H9 (cell line): ENCODE results near the gene SORCS2. TPM values are rescaled to one million over a fixed set of nuclear protein-coding genes. Genes with fewer than 3 reads are reported as not detected.

Experiments used
- DNase-seq: peaks from one replicate; pipeline ENCODE4 v3.0.0-alpha.2; 2017
- H2AFZ ChIP-seq: one replicate; pipeline ENCODE4 v1.6.1; 2013; ENCODE audit warnings: mild to moderate bottlenecking, low read length, control low read depth, moderate library complexity
- H2AK5ac ChIP-seq: 2 replicates; pipeline ENCODE4 v1.6.1; 2013; ENCODE audit warnings: low read length, control low read depth, mixed read lengths; ENCODE audit not compliant: insufficient read length
- H2BK120ac ChIP-seq: one replicate; pipeline ENCODE4 v1.6.1; 2013; ENCODE audit warnings: low read depth, mild to moderate bottlenecking, low read length, control low read depth, inconsistent platforms; ENCODE audit not compliant: poor library complexity, severe bottlenecking
- H2BK12ac ChIP-seq: 2 replicates; pipeline ENCODE4 v1.6.1; 2013; ENCODE audit warnings: low read length, control low read depth, mixed read lengths, low read depth; ENCODE audit not compliant: insufficient read length
- H2BK15ac ChIP-seq: 2 replicates; pipeline ENCODE4 v1.6.1; 2013; ENCODE audit warnings: low read depth, low read length, control low read depth
- H2BK20ac ChIP-seq: one replicate; pipeline ENCODE4 v1.6.1; 2013; ENCODE audit warnings: low read depth, mild to moderate bottlenecking, low read length, control low read depth, inconsistent platforms; ENCODE audit not compliant: poor library complexity, severe bottlenecking
- H2BK5ac ChIP-seq: 2 replicates; pipeline ENCODE4 v1.6.1; 2013; ENCODE audit warnings: low read length, control low read depth, mixed read lengths; ENCODE audit not compliant: insufficient read length
- H3K14ac ChIP-seq: 2 replicates; pipeline ENCODE4 v1.6.1; 2013; ENCODE audit warnings: low read length, control low read depth; ENCODE audit not compliant: insufficient read depth
- H3K18ac ChIP-seq: 2 replicates; pipeline ENCODE4 v1.6.1; 2013; ENCODE audit warnings: low read depth, mild to moderate bottlenecking, mixed read lengths, low read length, control low read depth; ENCODE audit not compliant: insufficient read length
- H3K23ac ChIP-seq: 2 replicates; pipeline ENCODE4 v1.6.1; 2013; ENCODE audit warnings: low read length, control low read depth, mixed read lengths, low read depth; ENCODE audit not compliant: insufficient read length
- H3K23me2 ChIP-seq: 2 replicates; pipeline ENCODE4 v1.6.1; 2013; ENCODE audit warnings: low read depth, mild to moderate bottlenecking, mixed read lengths, low read length, control low read depth; ENCODE audit not compliant: insufficient read length, poor library complexity, severe bottlenecking
- H3K27ac ChIP-seq: 2 replicates; pipeline ENCODE4 v1.5.1; 2013; ENCODE audit warnings: low read length, control low read depth, mixed read lengths, low read depth; ENCODE audit not compliant: insufficient read length
- H3K27me3 ChIP-seq: 2 replicates; pipeline ENCODE4 v1.6.1; 2013; ENCODE audit warnings: low read length, control low read depth, inconsistent platforms; ENCODE audit not compliant: insufficient read depth
- H3K4ac ChIP-seq: 2 replicates; pipeline ENCODE4 v1.6.1; 2013; ENCODE audit warnings: low read depth, mild to moderate bottlenecking, control low read depth, inconsistent platforms, low read length, moderate library complexity
- H3K4me1 ChIP-seq: 2 replicates; pipeline ENCODE4 v1.6.1; 2013; ENCODE audit warnings: low read length, control low read depth, inconsistent platforms; ENCODE audit not compliant: insufficient read depth
- H3K4me2 ChIP-seq: 2 replicates; pipeline ENCODE4 v1.6.1; 2013; ENCODE audit warnings: low read length, control low read depth, mixed read lengths; ENCODE audit not compliant: insufficient read length, insufficient read depth
- H3K56ac ChIP-seq: 2 replicates; pipeline ENCODE4 v1.6.1; 2013; ENCODE audit warnings: low read depth, mild to moderate bottlenecking, mixed read lengths, low read length, control low read depth; ENCODE audit not compliant: insufficient read length
- H3K79me1 ChIP-seq: 2 replicates; pipeline ENCODE4 v1.6.1; 2013; ENCODE audit warnings: low read depth, mild to moderate bottlenecking, moderate library complexity, low read length, control low read depth, inconsistent platforms; ENCODE audit not compliant: insufficient read depth, poor library complexity, severe bottlenecking
- H3K79me2 ChIP-seq: 2 replicates; pipeline ENCODE4 v1.6.1; 2013; ENCODE audit warnings: low read length, control low read depth, inconsistent platforms; ENCODE audit not compliant: insufficient read depth
- H3K9ac ChIP-seq: 2 replicates; pipeline ENCODE4 v1.6.1; 2013; ENCODE audit warnings: low read length, control low read depth, mixed read lengths; ENCODE audit not compliant: insufficient read length; ENCODE audit errors: extremely low read depth
- H3K9me3 ChIP-seq: one replicate; pipeline ENCODE4 v1.6.1; 2013; ENCODE audit warnings: low read depth, low read length, inconsistent platforms; ENCODE audit not compliant: control insufficient read depth
- H3T11ph ChIP-seq: one replicate; pipeline ENCODE4 v1.6.1; 2013; ENCODE audit warnings: mild to moderate bottlenecking, low read length, control low read depth, inconsistent platforms
- H4K20me1 ChIP-seq: one replicate; pipeline ENCODE4 v1.6.1; 2013; ENCODE audit not compliant: control insufficient read depth, insufficient read length, insufficient read depth
- H4K5ac ChIP-seq: 2 replicates; pipeline ENCODE4 v1.6.1; 2013; ENCODE audit warnings: low read depth, mild to moderate bottlenecking, mixed read lengths, low read length, control low read depth; ENCODE audit not compliant: insufficient read length
- H4K8ac ChIP-seq: replicated peaks from 2 replicates; pipeline ENCODE4 v1.6.1; 2013; ENCODE audit warnings: low read length, control low read depth, mixed read lengths, low read depth; ENCODE audit not compliant: insufficient read length
- H4K91ac ChIP-seq: 2 replicates; pipeline ENCODE4 v1.6.1; 2013; ENCODE audit warnings: low read depth, mild to moderate bottlenecking, moderate library complexity, mixed read lengths, low read length, control low read depth; ENCODE audit not compliant: insufficient read length
- H3K27ac Mint-ChIP-seq, 3 experiments: 2 replicates in 2 of 3; 3 replicates in 1 of 3; pipeline ENCODE4 v1.8.0; 2020 to 2021; ENCODE audit warnings: mixed read lengths in 3 of 3, mild to moderate bottlenecking in 1 of 3, moderate library complexity in 1 of 3
- H3K27me3 Mint-ChIP-seq: 2 replicates; pipeline ENCODE4 v1.8.0; 2021; ENCODE audit warnings: low read depth, mild to moderate bottlenecking, moderate library complexity, mixed read lengths
- H3K36me3 Mint-ChIP-seq, 3 experiments: 2 replicates in 2 of 3; 3 replicates in 1 of 3; pipeline ENCODE4 v1.8.0; 2020 to 2021; ENCODE audit warnings: low read depth in 3 of 3, mixed read lengths in 3 of 3; ENCODE audit not compliant: insufficient read depth in 1 of 3
- H3K4me1 Mint-ChIP-seq, 2 experiments: 2 replicates each; pipeline ENCODE4 v1.8.0; 2020; ENCODE audit warnings: mixed read lengths in 2 of 2
- H3K4me3 Mint-ChIP-seq, 2 experiments: 2 replicates in 1 of 2; 3 replicates in 1 of 2; pipeline ENCODE4 v1.8.0; 2020 to 2021; ENCODE audit warnings: mild to moderate bottlenecking in 2 of 2, mixed read lengths in 2 of 2, moderate library complexity in 1 of 2
- H3K9me3 Mint-ChIP-seq, 2 experiments: 2 replicates in 1 of 2; 3 replicates in 1 of 2; pipeline ENCODE4 v1.8.0; 2020; ENCODE audit warnings: mild to moderate bottlenecking in 2 of 2, mixed read lengths in 2 of 2, moderate library complexity in 1 of 2
- CTCF ChIP-seq: fragments of 200-600 bp; sonication (generic); conservative IDR thresholded peaks from 3 replicates; pipeline ENCODE4 v1.8.0; 2021; ENCODE audit warnings: antibody characterized with exemption, mild to moderate bottlenecking
- WGBS: extraction: QIAGEN DNeasy Blood & Tissue Kit; methylation state at CpG from one replicate; pipeline ENCODE4 v1.1.7; 2013; ENCODE audit warnings: missing lambda C conversion rate, low lambda C conversion rate, mixed read lengths; ENCODE audit not compliant: insufficient read length; ENCODE audit errors: extremely low coverage; 5-methylcytosine and 5-hydroxymethylcytosine counted together
- total RNA-seq: library from RNA; stranded (reverse); gene quantifications from 2 replicates; pipeline ENCODE4 v1.2.1, GENCODE V29; 2021

SORCS2 gene
- total RNA-seq, 1 experiment from 2014 or later = 0.57 TPM

DNA sequence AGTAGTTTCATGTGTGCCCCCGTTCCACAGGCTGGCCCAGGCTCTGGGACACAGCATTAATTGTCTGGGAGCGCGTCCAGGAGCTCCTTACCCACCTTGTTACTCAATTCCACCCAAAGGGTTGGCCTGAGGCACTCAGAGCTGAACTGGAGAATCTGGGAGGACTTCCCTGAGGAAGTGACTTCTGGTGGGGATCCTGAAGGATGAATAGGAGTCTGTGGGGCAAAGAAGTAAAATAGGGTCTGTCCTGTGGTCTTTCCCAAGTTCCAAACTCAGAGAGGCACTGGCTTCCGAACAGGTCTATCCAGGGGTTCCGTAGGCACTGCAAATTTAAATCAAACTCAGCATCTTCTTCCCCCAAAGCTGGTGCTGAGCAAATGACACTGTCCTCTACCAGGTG is 543.1 kb downstream of the SORCS2 start:
- no peak overlapping the region for H2BK12ac ChIP-seq
- 0 out of 4 replicates have a peak, but pooled peaks cover 0 to 4% of the 10 kb centered on the region in 2 experiments for H3K4me1 Mint-ChIP-seq
- H2BK15ac ChIP-seq = no peak overlapping the region
- H2BK120ac ChIP-seq = no peak overlapping the region
- DNase-seq = no peak
- H3K27ac Mint-ChIP-seq = peak overlapping the region in 1 of 3 experiments; percentile 70; a peak in 2 of 7 replicates
- no peaks in the 10 kb centered on the region for H3K79me2 ChIP-seq
- H4K91ac ChIP-seq = no peak overlapping the region
- no peak overlapping the region for H3K9ac ChIP-seq
- no peak overlapping the region for H3K23ac ChIP-seq
- H3K27me3 Mint-ChIP-seq = peaks cover 10% of the 10 kb centered on the region
- no peak overlapping the region for H3T11ph ChIP-seq
- H3K4ac ChIP-seq = no peak overlapping the region
- no peak overlapping the region for H2AFZ ChIP-seq
- H4K8ac ChIP-seq = no peak overlapping the region
- no CpG with 5 or more reads among the region's 5 CpGs for WGBS
- no peak for TF ChIP-seq CTCF
- H3K18ac ChIP-seq = no peak overlapping the region
- no peak overlapping the region for H2AK5ac ChIP-seq
- H3K56ac ChIP-seq = no peak overlapping the region
- no peak overlapping the region for H3K4me3 Mint-ChIP-seq
- H2BK20ac ChIP-seq = no peak overlapping the region
- H3K23me2 ChIP-seq = no peaks in the 10 kb centered on the region
- no peak overlapping the region for H2BK5ac ChIP-seq
- no peaks in the 10 kb centered on the region for H3K79me1 ChIP-seq
- H4K5ac ChIP-seq = no peak overlapping the region
- H3K27me3 ChIP-seq = no peaks in the 10 kb centered on the region
- H3K4me2 ChIP-seq = no peak overlapping the region
- no peak overlapping the region for H3K14ac ChIP-seq
- no peaks in the 10 kb centered on the region for H3K4me1 ChIP-seq
- H3K9me3 Mint-ChIP-seq = no peaks in the 10 kb centered on the region
- H3K36me3 Mint-ChIP-seq = no peaks in the 10 kb centered on the region
- no peaks in the 10 kb centered on the region for H3K9me3 ChIP-seq
- H3K27ac ChIP-seq = no peak overlapping the region
- no peaks in the 10 kb centered on the region for H4K20me1 ChIP-seq
